Hepatocyte (in vitro differentiated cells): ENCODE results near the gene DEFB123.

Experiments
- EZH2 ChIP-seq: fragments of 200-600 bp; sonication (generic); IDR thresholded peaks from 2 replicates; pipeline ENCODE4 v1.6.1; 2016; ENCODE audit warnings: antibody characterized with exemption, mild to moderate bottlenecking, borderline replicate concordance
- EZH2phosphoT487 ChIP-seq: fragments of 200-600 bp; sonication (generic); IDR thresholded peaks from one replicate; pipeline ENCODE4 v1.6.1; 2018; ENCODE audit warnings: antibody characterized with exemption, mild to moderate bottlenecking, low read depth, moderate library complexity; ENCODE audit not compliant: unreplicated experiment, severe bottlenecking
- TF ChIP-seq, protein P1 (sequence below): fragments of 200-600 bp; sonication (generic); IDR thresholded peaks from 2 replicates; pipeline ENCODE4 v1.5.1; 2016; ENCODE audit warnings: antibody characterized with exemption, mild to moderate bottlenecking; ENCODE audit not compliant: poor library complexity

- TF ChIP-seq, protein P1, sequence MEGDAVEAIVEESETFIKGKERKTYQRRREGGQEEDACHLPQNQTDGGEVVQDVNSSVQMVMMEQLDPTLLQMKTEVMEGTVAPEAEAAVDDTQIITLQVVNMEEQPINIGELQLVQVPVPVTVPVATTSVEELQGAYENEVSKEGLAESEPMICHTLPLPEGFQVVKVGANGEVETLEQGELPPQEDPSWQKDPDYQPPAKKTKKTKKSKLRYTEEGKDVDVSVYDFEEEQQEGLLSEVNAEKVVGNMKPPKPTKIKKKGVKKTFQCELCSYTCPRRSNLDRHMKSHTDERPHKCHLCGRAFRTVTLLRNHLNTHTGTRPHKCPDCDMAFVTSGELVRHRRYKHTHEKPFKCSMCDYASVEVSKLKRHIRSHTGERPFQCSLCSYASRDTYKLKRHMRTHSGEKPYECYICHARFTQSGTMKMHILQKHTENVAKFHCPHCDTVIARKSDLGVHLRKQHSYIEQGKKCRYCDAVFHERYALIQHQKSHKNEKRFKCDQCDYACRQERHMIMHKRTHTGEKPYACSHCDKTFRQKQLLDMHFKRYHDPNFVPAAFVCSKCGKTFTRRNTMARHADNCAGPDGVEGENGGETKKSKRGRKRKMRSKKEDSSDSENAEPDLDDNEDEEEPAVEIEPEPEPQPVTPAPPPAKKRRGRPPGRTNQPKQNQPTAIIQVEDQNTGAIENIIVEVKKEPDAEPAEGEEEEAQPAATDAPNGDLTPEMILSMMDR: no peak
- TF ChIP-seq EZH2: no peak
- TF ChIP-seq EZH2phosphoT487: no peak
Measured at GRCh38 chr20:31440012-31440659, at the start of gene DEFB123.
